Activated CD8-positive, alpha-beta memory T cell treated with anti-CD3 and anti-CD28 coated beads, Interleukin-2, amount 10 ng/mL, durations not matched to agents 7 days and 5 days (primary cell): ENCODE measurements around the gene SGK1. TPM values are rescaled to one million over a fixed set of nuclear protein-coding genes. Genes with fewer than 3 reads are reported as not detected.
A peak's percentile ranks its signal among the peaks of the same experiment; 100 is the strongest.
"Not testable (repeated sequence)": the region's sequence is repeated elsewhere in the genome, so short reads cannot be mapped to it uniquely, and the experiment has no call there.

Experiments
- ATAC-seq: fragments of 150-1000 bp; cut with Tn5 transposase; one replicate; pipeline ENCODE4 v1.10.0; 2021; ENCODE audit warnings: moderate library complexity
- CTCF ChIA-PET: fragments of 350-600 bp; sonication (Branson Sonifier 250); formaldehyde crosslinking; loops from one replicate; lab custom pipeline; 2021; ENCODE audit warnings: antibody characterized with exemption; lab: Charles Lee
- DNase-seq: peaks from one replicate; pipeline ENCODE4 v3.0.0-alpha.2; 2020
- H3K27ac Mint-ChIP-seq: one replicate; pipeline ENCODE4 v1.8.0; 2021; ENCODE audit warnings: mild to moderate bottlenecking, mixed read lengths
- H3K27me3 Mint-ChIP-seq: one replicate; pipeline ENCODE4 v1.8.0; 2021; ENCODE audit warnings: mixed read lengths
- H3K36me3 Mint-ChIP-seq: one replicate; pipeline ENCODE4 v1.8.0; 2021; ENCODE audit warnings: mild to moderate bottlenecking, mixed read lengths
- H3K4me1 Mint-ChIP-seq: one replicate; pipeline ENCODE4 v1.8.0; 2021; ENCODE audit warnings: mixed read lengths
- H3K4me3 Mint-ChIP-seq: one replicate; pipeline ENCODE4 v1.8.0; 2021; ENCODE audit warnings: mild to moderate bottlenecking, moderate library complexity, mixed read lengths
- H3K9me3 Mint-ChIP-seq: one replicate; pipeline ENCODE4 v1.8.0; 2022; ENCODE audit warnings: low read depth, mixed read lengths
- total RNA-seq, 2 experiments: library from RNA; stranded (reverse); gene quantifications; one replicate each; pipeline ENCODE4 v1.2.3, GENCODE V29; 2021

Gene SGK1
- total RNA-seq, 2 experiments from 2014 or later: 14.8 to 36.5 TPM

- CTCF ChIA-PET: no interaction called here
- H3K9me3 Mint-ChIP-seq: no peaks in the 10 kb centered on the region
- H3K4me3 Mint-ChIP-seq: no peak overlapping the region
- ATAC-seq (no peak), DNase-seq (no peak)
- no peaks in the 10 kb centered on the region for H3K36me3 Mint-ChIP-seq
- peaks cover 13% of the 10 kb centered on the region for H3K27me3 Mint-ChIP-seq
- H3K27ac Mint-ChIP-seq: no peak overlapping the region
- peaks cover 1% of the 10 kb centered on the region for H3K4me1 Mint-ChIP-seq
Observed at GRCh38 chr6:134309227-134309626, 8.7 kb downstream of the SGK1 start.

GRCh38 chr6:134308800-134309199 is 9.1 kb downstream of the SGK1 start:
- no peaks in the 10 kb centered on the region for H3K36me3 Mint-ChIP-seq
- CTCF ChIA-PET: interaction anchor here (1.7 kb wide), 1 partner anchor 9 kb away, joined by 6 read pairs; the partner anchor contains the start of gene SGK1
- H3K4me1 Mint-ChIP-seq: peaks cover 1% of the 10 kb centered on the region
- H3K9me3 Mint-ChIP-seq: no peaks in the 10 kb centered on the region
- DNase-seq (no peak), ATAC-seq (no peak)
- no peak overlapping the region for H3K27ac Mint-ChIP-seq
- no peak overlapping the region for H3K4me3 Mint-ChIP-seq
- H3K27me3 Mint-ChIP-seq: peaks cover 10% of the 10 kb centered on the region

GRCh38 chr6:134307870-134308269 is 10.0 kb downstream of the SGK1 start:
- Mint-ChIP-seq H3K4me1 (peaks cover 1% of the 10 kb centered on the region), H3K4me3 (no peak overlapping the region), H3K27me3 (peaks cover 4% of the 10 kb centered on the region), H3K36me3 (no peaks in the 10 kb centered on the region), H3K9me3 (no peaks in the 10 kb centered on the region), H3K27ac (no peak overlapping the region)
- no peak for DNase-seq
- ATAC-seq: no peak
- CTCF ChIA-PET: interaction anchor here (1.7 kb wide), 1 partner anchor 10 kb away, joined by 6 read pairs; the partner anchor contains the start of gene SGK1

- ATAC-seq (no peak), DNase-seq (no peak)
- Mint-ChIP-seq H3K4me1 (peaks cover 1% of the 10 kb centered on the region), H3K9me3 (no peaks in the 10 kb centered on the region), H3K27ac (no peak overlapping the region), H3K27me3 (peaks cover 4% of the 10 kb centered on the region), H3K4me3 (no peak overlapping the region), H3K36me3 (no peaks in the 10 kb centered on the region)
- CTCF ChIA-PET: interaction anchor here (1.0 to 1.7 kb wide), 2 partner anchors 11 to 128 kb away, joined by 3 to 6 read pairs; partner anchors contain the start of gene SGK1
Observed at GRCh38 chr6:134307075-134307474, 10.8 kb downstream of the SGK1 start.

GRCh38 chr6:134304381-134304780 is 13.5 kb downstream of the SGK1 start:
- H3K36me3 Mint-ChIP-seq, H3K9me3 Mint-ChIP-seq, ATAC-seq, H3K27ac Mint-ChIP-seq, H3K27me3 Mint-ChIP-seq, H3K4me1 Mint-ChIP-seq, H3K4me3 Mint-ChIP-seq, DNase-seq, CTCF ChIA-PET: not testable (repeated sequence)

- Mint-ChIP-seq H3K9me3 (no peaks in the 10 kb centered on the region), H3K27ac (no peak overlapping the region), H3K4me1 (peaks cover 1% of the 10 kb centered on the region), H3K36me3 (no peaks in the 10 kb centered on the region), H3K4me3 (no peak overlapping the region), H3K27me3 (no peaks in the 10 kb centered on the region)
- CTCF ChIA-PET: no interaction called here
- ATAC-seq (no peak), DNase-seq (no peak)
Observed at GRCh38 chr6:134303891-134304290, 14.0 kb downstream of the SGK1 start.

- no peaks in the 10 kb centered on the region for H3K36me3 Mint-ChIP-seq
- peak overlapping the region; percentile 11 for H3K27ac Mint-ChIP-seq
- CTCF ChIA-PET: interaction anchor here (1.7 kb wide), 1 partner anchor 11 kb away, joined by 5 read pairs; no protein-coding TSS in a partner anchor
- no peaks in the 10 kb centered on the region for H3K27me3 Mint-ChIP-seq
- ATAC-seq: no peak
- H3K4me1 Mint-ChIP-seq: no peaks in the 10 kb centered on the region
- H3K9me3 Mint-ChIP-seq: no peaks in the 10 kb centered on the region
- DNase-seq: no peak
- H3K4me3 Mint-ChIP-seq: no peak overlapping the region
Observed at GRCh38 chr6:134299236-134299635, 18.7 kb downstream of the SGK1 start.

GRCh38 chr6:134296762-134297161 is 21.1 kb downstream of the SGK1 start:
- Mint-ChIP-seq H3K4me1 (no peaks in the 10 kb centered on the region), H3K4me3 (no peak overlapping the region), H3K27ac (no peak overlapping the region), H3K36me3 (no peaks in the 10 kb centered on the region), H3K27me3 (no peaks in the 10 kb centered on the region), H3K9me3 (no peaks in the 10 kb centered on the region)
- DNase-seq: no peak
- CTCF ChIA-PET: interaction anchor here (0.6 to 1.1 kb wide), 2 partner anchors 9 to 17 kb away, joined by 3 read pairs; no protein-coding TSS in a partner anchor
- no peak for ATAC-seq

GRCh38 chr6:134295953-134296553 is 21.9 kb downstream of the SGK1 start:
- no peak overlapping the region for H3K4me3 Mint-ChIP-seq
- H3K9me3 Mint-ChIP-seq: no peaks in the 10 kb centered on the region
- CTCF ChIA-PET: no interaction called here

GRCh38 chr6:134293659-134294161 is 24.2 kb downstream of the SGK1 start:
- DNase-seq (no peak), ATAC-seq (no peak)
- CTCF ChIA-PET: no interaction called here
- Mint-ChIP-seq H3K36me3 (no peaks in the 10 kb centered on the region), H3K9me3 (no peaks in the 10 kb centered on the region), H3K27me3 (no peaks in the 10 kb centered on the region), H3K27ac (no peak overlapping the region), H3K4me1 (peaks cover 5% of the 10 kb centered on the region), H3K4me3 (no peak overlapping the region)

More at GRCh38 chr6:134295953-134296553, 21.9 kb downstream of the SGK1 start:
- H3K27ac Mint-ChIP-seq: no peak overlapping the region
- H3K27me3 Mint-ChIP-seq: no peaks in the 10 kb centered on the region
- no peak for ATAC-seq
- DNase-seq: no peak
- no peaks in the 10 kb centered on the region for H3K36me3 Mint-ChIP-seq
- H3K4me1 Mint-ChIP-seq: no peaks in the 10 kb centered on the region

GRCh38 chr6:134291156-134291555 is 26.8 kb downstream of the SGK1 start:
- peaks cover 17% of the 10 kb centered on the region for H3K4me1 Mint-ChIP-seq
- H3K36me3 Mint-ChIP-seq: no peaks in the 10 kb centered on the region
- ATAC-seq (no peak), DNase-seq (no peak)
- H3K4me3 Mint-ChIP-seq: no peak overlapping the region
- H3K9me3 Mint-ChIP-seq: no peaks in the 10 kb centered on the region
- no peak overlapping the region for H3K27ac Mint-ChIP-seq
- CTCF ChIA-PET: no interaction called here
- no peaks in the 10 kb centered on the region for H3K27me3 Mint-ChIP-seq

- no peak for ATAC-seq
- peaks cover 2% of the 10 kb centered on the region for H3K36me3 Mint-ChIP-seq
- H3K27ac Mint-ChIP-seq: peak overlapping the region; percentile 42
- no peak for DNase-seq
- no peaks in the 10 kb centered on the region for H3K27me3 Mint-ChIP-seq
- H3K9me3 Mint-ChIP-seq: no peaks in the 10 kb centered on the region
- no peak overlapping the region for H3K4me3 Mint-ChIP-seq
- H3K4me1 Mint-ChIP-seq: peaks cover 24% of the 10 kb centered on the region
- CTCF ChIA-PET: interaction anchor here (1.2 kb wide), 1 partner anchor 111 kb away, joined by 3 read pairs; no protein-coding TSS in a partner anchor
Observed at GRCh38 chr6:134289204-134289575, 28.7 kb downstream of the SGK1 start.

- ATAC-seq: peak; percentile 75
Observed at GRCh38 chr6:134288538-134289203, 29.2 kb downstream of the SGK1 start.

More at GRCh38 chr6:134288538-134289203, 29.2 kb downstream of the SGK1 start:
- Mint-ChIP-seq H3K4me1 (peaks cover 24% of the 10 kb centered on the region), H3K36me3 (peaks cover 2% of the 10 kb centered on the region), H3K9me3 (no peaks in the 10 kb centered on the region), H3K27ac (peak overlapping the region; percentile 78), H3K4me3 (no peak overlapping the region), H3K27me3 (no peaks in the 10 kb centered on the region)
- CTCF ChIA-PET: interaction anchor here (1.0 kb wide), 1 partner anchor 10 kb away, joined by 5 read pairs; no protein-coding TSS in a partner anchor
- DNase-seq: no peak
